Upper lobe of left lung (tissue), 6 donors: ENCODE measurements around the gene ANKRD13D. TPM values are rescaled to one million over a fixed set of nuclear protein-coding genes. Genes with fewer than 3 reads are reported as not detected.

ENCODE experiments used
- ATAC-seq, 2 donors: fragments of 200-7000 bp; cut with Tn5 transposase; one replicate each; pipeline ENCODE4 v1.9.1; 2022; ENCODE audit warnings: mild to moderate bottlenecking in 2 of 2, moderate library complexity in 2 of 2; ENCODE audit not compliant: low FRiP score in 2 of 2
- DNase-seq, 2 donors: peaks; one replicate each; pipeline ENCODE4 v3.0.0-alpha.2; 2019 to 2020
- H3K27ac ChIP-seq, 4 donors: fragments of 200-600 bp; sonication (generic); one replicate each; pipeline ENCODE4 v1.5.1; 2016 to 2019
- H3K27me3 ChIP-seq, 4 donors: fragments of 200-600 bp; sonication (generic); one replicate each; pipeline ENCODE4 v1.5.1; 2017 to 2019
- H3K36me3 ChIP-seq, 4 donors: fragments of 200-600 bp; sonication (generic); one replicate each; pipeline ENCODE4 v1.5.1; 2016 to 2019
- H3K4me1 ChIP-seq, 4 donors: fragments of 200-600 bp; sonication (generic); one replicate each; pipeline ENCODE4 v1.5.1; 2018 to 2019
- H3K4me3 ChIP-seq, 4 donors: fragments of 200-600 bp; sonication (generic); one replicate each; pipeline ENCODE4 v1.5.1; 2017 to 2019; ENCODE audit warnings: mild to moderate bottlenecking in 2 of 4, moderate library complexity in 1 of 4
- H3K9me3 ChIP-seq, 4 donors: fragments of 200-600 bp; sonication (generic); one replicate each; pipeline ENCODE4 v1.5.1; 2018 to 2019
- EP300 ChIP-seq, 4 donors: sonication (generic); formaldehyde crosslinking; IDR thresholded peaks; one replicate each; pipeline ENCODE4 v1.5.1; 2017; ENCODE audit warnings: antibody characterized with exemption in 4 of 4, control low read depth in 2 of 4
- POLR2A ChIP-seq, 4 donors: fragments of 450-650 bp; IDR thresholded peaks; one replicate each; pipeline ENCODE4 v1.5.1; 2016 to 2017; ENCODE audit warnings: antibody characterized with exemption in 4 of 4, mild to moderate bottlenecking in 2 of 4
- POLR2AphosphoS5 ChIP-seq, 2 donors: sonication (generic); formaldehyde crosslinking; IDR thresholded peaks; one replicate each; pipeline ENCODE4 v1.5.1; 2017; ENCODE audit warnings: antibody characterized with exemption in 2 of 2
- WGBS, 2 donors: methylation state at CpG; one replicate each; pipeline ENCODE4 v1.1.5; 2017 to 2018; 5-methylcytosine and 5-hydroxymethylcytosine counted together
- total RNA-seq, 6 donors: library from RNA; depleted of rRNA in 4 of 6; stranded (reverse); fragments of >200 nt in 4 of 6; gene quantifications; one replicate each; pipeline versions ENCODE4 v1.1.0 to v1.2.1, GENCODE V29; 2016 to 2021
- TF ChIP-seq, protein P1 (sequence below), 6 experiments: fragments of 450-650 bp in 4 of 6; fragments of 200-600 bp in 2 of 6; sonication (generic) in 2 of 6; IDR thresholded peaks; one replicate each; pipeline ENCODE4 v1.5.1; 2016 to 2019; ENCODE audit warnings: antibody characterized with exemption in 6 of 6
- donor health status: DM: no; HTN: no; CAD: no; lungs with moderate emphysema.
- donor health status: DM: no; HTN: yes; CAD: no; lungs with severe emphysema.

Gene ANKRD13D
- total RNA-seq, 6 donors from 2014 or later, result 47.4 to 221 (median 78.3) TPM

DNA sequence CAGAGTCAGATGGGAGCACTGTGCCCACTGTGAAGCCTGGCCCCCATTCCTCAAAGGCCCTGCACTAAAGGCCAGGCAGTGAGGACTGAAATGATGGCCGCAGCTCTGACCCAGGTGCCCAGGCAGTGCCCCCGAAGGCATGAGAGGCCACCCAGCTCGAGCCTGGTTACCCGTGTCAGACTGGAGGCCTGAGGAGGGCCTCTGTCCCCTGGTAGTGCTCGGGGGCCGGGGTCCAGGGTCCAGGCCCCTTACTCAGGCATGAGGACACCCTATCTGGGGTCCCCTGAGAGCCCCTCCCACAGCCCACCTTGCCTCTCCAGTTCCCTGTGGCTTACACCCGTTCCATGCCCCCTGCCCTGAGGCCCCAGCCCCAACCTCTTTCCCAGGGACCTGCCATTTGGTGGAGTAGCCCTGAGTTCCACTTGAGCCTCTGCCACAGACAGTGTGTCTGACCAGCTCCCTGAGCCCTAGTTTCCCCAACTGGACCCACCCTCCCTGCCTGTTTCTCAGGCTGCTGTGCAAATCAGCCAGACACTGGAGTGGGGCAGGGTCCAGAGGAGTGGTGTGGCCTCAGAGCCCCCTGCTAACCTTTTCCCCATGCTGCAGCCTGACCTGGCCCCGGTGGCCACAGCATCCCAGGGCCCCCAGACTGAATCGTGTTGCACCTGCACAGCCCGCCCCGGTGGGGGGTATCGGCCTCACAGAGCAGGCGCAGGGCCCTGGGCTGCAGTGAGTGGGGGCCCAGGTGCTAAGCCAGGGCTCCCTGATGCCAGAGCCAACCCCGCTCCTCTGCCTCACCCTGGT, 10.8 kb upstream of the ANKRD13D start:
- ATAC-seq (no peak), DNase-seq (peak; percentile 18 to 67)
- Histone ChIP-seq H3K27me3 (no peaks in the 10 kb centered on the region), H3K27ac (peak overlapping the region; percentile 92 to 99 (median 97)), H3K4me1 (peaks cover 63 to 86% (median 76%) of the 10 kb centered on the region in 4 donors), H3K4me3 (peak overlapping the region in 2 of 4 donors; percentile 33 to 36), H3K36me3 (peaks cover 35 to 57% (median 48%) of the 10 kb centered on the region in 4 donors), H3K9me3 (no peaks in the 10 kb centered on the region)
- TF ChIP-seq, protein P1, sequence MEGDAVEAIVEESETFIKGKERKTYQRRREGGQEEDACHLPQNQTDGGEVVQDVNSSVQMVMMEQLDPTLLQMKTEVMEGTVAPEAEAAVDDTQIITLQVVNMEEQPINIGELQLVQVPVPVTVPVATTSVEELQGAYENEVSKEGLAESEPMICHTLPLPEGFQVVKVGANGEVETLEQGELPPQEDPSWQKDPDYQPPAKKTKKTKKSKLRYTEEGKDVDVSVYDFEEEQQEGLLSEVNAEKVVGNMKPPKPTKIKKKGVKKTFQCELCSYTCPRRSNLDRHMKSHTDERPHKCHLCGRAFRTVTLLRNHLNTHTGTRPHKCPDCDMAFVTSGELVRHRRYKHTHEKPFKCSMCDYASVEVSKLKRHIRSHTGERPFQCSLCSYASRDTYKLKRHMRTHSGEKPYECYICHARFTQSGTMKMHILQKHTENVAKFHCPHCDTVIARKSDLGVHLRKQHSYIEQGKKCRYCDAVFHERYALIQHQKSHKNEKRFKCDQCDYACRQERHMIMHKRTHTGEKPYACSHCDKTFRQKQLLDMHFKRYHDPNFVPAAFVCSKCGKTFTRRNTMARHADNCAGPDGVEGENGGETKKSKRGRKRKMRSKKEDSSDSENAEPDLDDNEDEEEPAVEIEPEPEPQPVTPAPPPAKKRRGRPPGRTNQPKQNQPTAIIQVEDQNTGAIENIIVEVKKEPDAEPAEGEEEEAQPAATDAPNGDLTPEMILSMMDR (IDR thresholded peaks at IDR 0.05), result no peak
- TF ChIP-seq EP300 (IDR thresholded peaks at IDR 0.05) (no peak), POLR2A (IDR thresholded peaks at IDR 0.05) (no peak), POLR2AphosphoS5 (IDR thresholded peaks at IDR 0.05) (no peak)
- WGBS, 2 donors, result 73 to 82% methylated on average over 7 to 10 of the region's 14 CpGs

DNA sequence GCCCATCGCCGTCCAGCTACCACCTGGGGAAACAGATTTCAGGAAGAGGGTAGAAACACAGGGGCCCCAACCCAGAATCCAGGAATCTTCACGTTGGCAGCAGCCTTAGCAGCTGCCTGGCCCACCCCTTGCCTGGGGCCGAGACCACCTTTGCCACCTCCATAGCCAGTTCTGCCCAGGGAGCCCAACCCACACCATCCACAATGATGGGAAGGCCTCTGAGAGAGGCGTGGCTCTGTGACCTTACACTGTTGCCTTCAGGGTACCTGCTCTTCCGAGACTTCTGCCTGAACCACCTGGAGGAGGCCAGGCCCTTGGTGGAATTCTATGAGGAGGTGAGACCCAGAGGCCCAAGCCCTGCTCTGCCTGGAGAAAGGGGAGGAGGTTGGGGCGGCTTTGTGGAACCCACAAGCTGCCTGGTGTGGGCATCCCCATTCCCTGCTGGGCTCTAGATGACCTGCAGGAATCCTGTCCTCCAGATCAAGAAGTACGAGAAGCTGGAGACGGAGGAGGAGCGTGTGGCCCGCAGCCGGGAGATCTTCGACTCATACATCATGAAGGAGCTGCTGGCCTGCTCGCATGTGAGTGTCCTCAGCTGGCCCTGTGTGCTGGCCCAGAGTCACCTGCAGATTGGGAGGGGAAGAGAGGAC, 10.0 kb upstream of the ANKRD13D start:
- H3K27ac ChIP-seq, result peak overlapping the region; percentile 92 to 99 (median 97)
- ATAC-seq (no peak), DNase-seq (peak; percentile 21 to 44)
- H3K9me3 ChIP-seq, result no peaks in the 10 kb centered on the region
- 83 to 95% methylated on average over 8 to 13 of the region's 14 CpGs for WGBS, 2 donors
- H3K4me3 ChIP-seq, result no peak overlapping the region
- H3K36me3 ChIP-seq, result peaks cover 42 to 64% (median 55%) of the 10 kb centered on the region in 4 donors
- H3K4me1 ChIP-seq, result peaks cover 56 to 82% (median 69%) of the 10 kb centered on the region in 4 donors
- no peak for TF ChIP-seq EP300 (IDR thresholded peaks at IDR 0.05)
- TF ChIP-seq POLR2A (IDR thresholded peaks at IDR 0.05), result no peak
- no peak for TF ChIP-seq POLR2AphosphoS5 (IDR thresholded peaks at IDR 0.05)
- TF ChIP-seq, protein P1 (IDR thresholded peaks at IDR 0.05), result no peak
- no peaks in the 10 kb centered on the region for H3K27me3 ChIP-seq

DNA sequence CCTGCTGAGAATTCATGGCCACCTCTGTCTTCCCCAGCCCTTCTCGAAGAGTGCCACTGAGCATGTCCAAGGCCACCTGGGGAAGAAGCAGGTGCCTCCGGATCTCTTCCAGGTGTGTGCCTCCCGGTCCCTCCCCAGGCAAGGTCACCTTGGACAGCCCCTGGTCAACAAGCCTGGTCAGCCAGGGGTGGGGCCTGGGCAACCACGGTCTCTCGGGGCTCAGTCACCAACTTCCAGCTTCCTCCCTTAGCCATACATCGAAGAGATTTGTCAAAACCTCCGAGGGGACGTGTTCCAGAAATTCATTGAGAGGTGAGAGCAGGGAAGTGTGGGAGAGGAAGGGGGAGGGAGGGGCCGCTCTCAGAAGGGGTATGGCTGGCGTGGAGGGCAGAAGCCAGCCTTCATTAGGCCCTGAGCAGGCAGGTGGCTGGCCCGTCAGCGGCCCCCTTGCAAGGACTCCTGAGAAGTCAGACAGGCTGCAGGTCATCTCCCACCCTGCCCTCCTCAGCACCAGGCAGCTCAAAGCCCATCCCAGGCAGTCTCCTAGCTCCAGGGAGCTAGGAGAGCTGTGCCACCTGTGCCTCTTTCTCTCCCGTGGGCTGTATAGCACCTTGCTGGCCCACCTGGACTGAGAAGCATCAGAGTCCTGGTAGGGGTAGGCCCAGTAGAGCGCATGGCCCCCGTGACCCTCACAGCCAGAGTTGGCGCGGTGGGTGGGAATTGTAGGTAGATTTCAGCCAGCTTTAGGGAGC, 9.3 kb upstream of the ANKRD13D start:
- DNase-seq, result no peak

DNA sequence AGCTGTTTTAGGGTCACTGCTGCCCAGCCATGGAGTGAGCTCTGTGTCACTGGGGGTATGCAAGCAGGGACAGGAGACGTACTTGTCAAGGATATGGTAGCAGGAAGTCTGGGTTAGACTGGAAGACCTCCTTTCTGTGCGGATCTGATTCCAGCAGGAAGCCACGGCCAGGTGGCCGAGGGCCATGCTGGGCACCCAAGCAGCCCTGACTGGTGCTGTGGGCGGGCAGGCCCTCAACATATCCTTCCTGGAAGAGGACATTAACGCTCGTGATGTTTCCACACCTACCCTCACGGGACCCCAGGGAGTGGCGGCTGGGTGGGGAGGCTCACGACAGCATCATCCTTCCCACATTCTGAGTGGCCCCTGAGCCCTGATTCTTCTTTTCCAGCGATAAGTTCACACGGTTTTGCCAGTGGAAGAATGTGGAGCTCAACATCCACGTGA, 8.7 kb upstream of the ANKRD13D start:
- 68 to 78% methylated on average over 4 to 12 of the region's 13 CpGs for WGBS, 2 donors
- Histone ChIP-seq H3K4me1 (peaks cover 43 to 74% (median 59%) of the 10 kb centered on the region in 4 donors), H3K4me3 (no peak overlapping the region), H3K27me3 (no peaks in the 10 kb centered on the region), H3K36me3 (peaks cover 52 to 72% (median 68%) of the 10 kb centered on the region in 4 donors), H3K27ac (peak overlapping the region; percentile 92 to 99 (median 97)), H3K9me3 (no peaks in the 10 kb centered on the region)
- TF ChIP-seq POLR2AphosphoS5 (IDR thresholded peaks at IDR 0.05) (no peak), EP300 (IDR thresholded peaks at IDR 0.05) (no peak), POLR2A (IDR thresholded peaks at IDR 0.05) (no peak)
- TF ChIP-seq, protein P1 (IDR thresholded peaks at IDR 0.05), result no peak
- ATAC-seq, result no peak
- DNase-seq, result peak; percentile 20 to 44

More for the DNA sequence above, 9.3 kb upstream of the ANKRD13D start:
- Histone ChIP-seq H3K27me3 (no peaks in the 10 kb centered on the region), H3K36me3 (peaks cover 48 to 71% (median 62%) of the 10 kb centered on the region in 4 donors), H3K27ac (peak overlapping the region; percentile 92 to 99 (median 97)), H3K4me3 (no peak overlapping the region), H3K9me3 (no peaks in the 10 kb centered on the region), H3K4me1 (peaks cover 49 to 75% (median 62%) of the 10 kb centered on the region in 4 donors)
- TF ChIP-seq POLR2AphosphoS5 (IDR thresholded peaks at IDR 0.05) (no peak), EP300 (IDR thresholded peaks at IDR 0.05) (no peak), POLR2A (IDR thresholded peaks at IDR 0.05) (no peak)
- TF ChIP-seq, protein P1 (IDR thresholded peaks at IDR 0.05), result no peak
- 85 to 86% methylated on average over 9 to 17 of the region's 17 CpGs for whole genome bisulfite sequencing, 2 donors
- ATAC-seq, result no peak
